OCI-LY7 (cell line): ENCODE measurements around the gene PCGF3. TPM values are rescaled to one million over a fixed set of nuclear protein-coding genes. Genes with fewer than 3 reads are reported as not detected.

Source experiments
- BruUV-seq: library from RNA; stranded (reverse); fragments of 400-500 nt; replicated peaks from 2 replicates; lab custom pipeline; 2021; lab: Mats Ljungman, UMichigan
- CTCF ChIA-PET: fragments of 300-600 bp; sonication (Branson Sonifier 250); formaldehyde crosslinking; loops from one replicate; lab custom pipeline; 2022; ENCODE audit warnings: antibody characterized with exemption; ENCODE audit not compliant: unreplicated experiment; lab: Charles Lee
- POLR2A ChIA-PET: fragments of 300-600 bp; sonication (Branson Sonifier 250); formaldehyde crosslinking; loops from one replicate; lab custom pipeline; 2022; ENCODE audit warnings: antibody characterized with exemption; lab: Charles Lee
- DNase-seq: peaks from one replicate; pipeline ENCODE4 v3.0.0-alpha.2; 2015; ENCODE audit warnings: low spot score
- H2AFZ ChIP-seq: fragments of 200-600 bp; sonication (generic), shearing (Covaris generic); 2 replicates; pipeline ENCODE4 v1.6.1; 2014; ENCODE audit warnings: mild to moderate bottlenecking, antibody characterized with exemption, low read length, moderate library complexity
- H3K27ac ChIP-seq: fragments of 200-600 bp; sonication (generic); 2 replicates; pipeline ENCODE4 v1.5.1; 2014; ENCODE audit warnings: mixed run types, low read depth, mild to moderate bottlenecking, moderate library complexity, low read length, inconsistent platforms; ENCODE audit not compliant: poor library complexity, severe bottlenecking
- H3K36me3 ChIP-seq: fragments of 200-600 bp; sonication (generic); 2 replicates; pipeline ENCODE4 v1.6.1; 2014; ENCODE audit warnings: mild to moderate bottlenecking, antibody characterized with exemption, low read length, moderate library complexity, mixed read lengths; ENCODE audit not compliant: insufficient read depth
- H3K4me1 ChIP-seq: fragments of 200-600 bp; sonication (generic); 2 replicates; pipeline ENCODE4 v1.5.1; 2014; ENCODE audit warnings: mild to moderate bottlenecking, low read length; ENCODE audit not compliant: insufficient read depth, poor library complexity, severe bottlenecking
- H3K4me2 ChIP-seq: fragments of 200-600 bp; sonication (generic); 2 replicates; pipeline ENCODE4 v1.6.1; 2014; ENCODE audit warnings: mild to moderate bottlenecking, low read length
- H3K4me3 ChIP-seq: fragments of 200-600 bp; sonication (generic); 2 replicates; pipeline ENCODE4 v1.5.1; 2014; ENCODE audit warnings: mild to moderate bottlenecking, low read depth, low read length; ENCODE audit not compliant: poor library complexity, severe bottlenecking
- H3K79me2 ChIP-seq: fragments of 200-600 bp; sonication (generic); 2 replicates; pipeline ENCODE4 v1.6.1; 2016; ENCODE audit warnings: low read depth, mild to moderate bottlenecking, low read length, moderate library complexity, mixed read lengths; ENCODE audit not compliant: insufficient read depth
- H3K9me2 ChIP-seq: fragments of 200-600 bp; sonication (generic); 2 replicates; pipeline ENCODE4 v1.6.1; 2016; ENCODE audit warnings: mild to moderate bottlenecking, low read length, mixed read lengths; ENCODE audit not compliant: insufficient read depth
- H3K9me3 ChIP-seq: fragments of 200-600 bp; sonication (generic); 2 replicates; pipeline ENCODE4 v1.6.1; 2014; ENCODE audit warnings: mild to moderate bottlenecking, mixed run types, low read length, mixed read lengths
- H4K20me1 ChIP-seq: fragments of 200-600 bp; sonication (generic); 2 replicates; pipeline ENCODE4 v1.6.1; 2014; ENCODE audit warnings: mild to moderate bottlenecking, antibody characterized with exemption, low read length, moderate library complexity, mixed read lengths; ENCODE audit not compliant: insufficient read depth
- CTCF ChIP-seq: fragments of 200-600 bp; sonication (generic); conservative IDR thresholded peaks from 2 replicates; pipeline ENCODE4 v1.5.1; 2014; ENCODE audit warnings: mild to moderate bottlenecking, antibody characterized with exemption, low read length, moderate library complexity, mixed read lengths
- EZH2phosphoT487 ChIP-seq: fragments of 200-600 bp; sonication (generic); IDR thresholded peaks from 2 replicates; pipeline ENCODE4 v1.6.1; 2018; ENCODE audit warnings: low read depth, borderline replicate concordance, mild to moderate bottlenecking, mixed run types, antibody characterized with exemption, low read length, moderate library complexity, mixed read lengths
- intact Hi-C: fragments of 100-400 bp; cut with micrococcal nuclease; formaldehyde crosslinking; loops from one replicate; pipeline ENCODE4 v1.10.0; 2022; ENCODE audit not compliant: unreplicated experiment
- total RNA-seq, 2 experiments: library from RNA; depleted of rRNA in 1 of 2; stranded (reverse); fragments of >200 nt in 1 of 2; shearing (Covaris generic) in 1 of 2; gene quantifications; 2 replicates each; pipeline ENCODE4 v1.2.3, GENCODE V29; 2014 to 2022

PCGF3 gene
- total RNA-seq, 2 experiments from 2014 or later = 33.8 to 50.2 TPM

- Histone ChIP-seq H3K4me2 (no peak overlapping the region), H3K4me3 (no peak overlapping the region), H2AFZ (no peak overlapping the region), H3K79me2 (no peaks in the 10 kb centered on the region), H4K20me1 (no peaks in the 10 kb centered on the region), H3K9me3 (no peaks in the 10 kb centered on the region), H3K9me2 (no peaks in the 10 kb centered on the region), H3K4me1 (no peaks in the 10 kb centered on the region), H3K36me3 (peaks cover 65% of the 10 kb centered on the region; the same call in 1 of the 2 replicates), H3K27ac (no peak overlapping the region)
- no TSS peak for BruUV-seq
- intact Hi-C loops = no loop called here
- DNase-seq = no peak
- ChIA-PET CTCF (no interaction called here), POLR2A (no interaction called here)
- TF ChIP-seq CTCF = no peak
- no peak for TF ChIP-seq EZH2phosphoT487
Observed at GRCh38 chr4:761739-762138, 56.1 kb downstream of the PCGF3 start.

GRCh38 chr4:762211-763190 is 56.9 kb downstream of the PCGF3 start:
- intact Hi-C loops = no loop called here
- BruUV-seq = no TSS peak
- H3K27ac ChIP-seq = no peak overlapping the region
- H3K9me2 ChIP-seq = no peaks in the 10 kb centered on the region
- DNase-seq = peak; percentile 42
- H3K4me1 ChIP-seq = no peaks in the 10 kb centered on the region
- no peaks in the 10 kb centered on the region for H3K9me3 ChIP-seq
- POLR2A ChIA-PET = no interaction called here
- H3K36me3 ChIP-seq = peaks cover 68% of the 10 kb centered on the region
- H4K20me1 ChIP-seq = no peaks in the 10 kb centered on the region
- CTCF ChIA-PET = no interaction called here
- H2AFZ ChIP-seq = no peak overlapping the region
- no peak overlapping the region for H3K4me2 ChIP-seq
- no peak overlapping the region for H3K4me3 ChIP-seq
- no peaks in the 10 kb centered on the region for H3K79me2 ChIP-seq
- peak; percentile 68 for TF ChIP-seq CTCF
- no peak for TF ChIP-seq EZH2phosphoT487
